Endodermal cell (in vitro differentiated cells): ENCODE data around the gene WNT8A. TPM values are rescaled to one million over a fixed set of nuclear protein-coding genes. Genes with fewer than 3 reads are reported as not detected.
"Not testable (repeated sequence)": the region's sequence is repeated elsewhere in the genome, so short reads cannot be mapped to it uniquely, and the experiment has no call there.

Source experiments
- DNase-seq: peaks from one replicate; pipeline ENCODE4 v3.0.0-alpha.2; 2017
- H3K27ac ChIP-seq: 2 replicates; pipeline ENCODE4 v1.5.1; 2013; ENCODE audit warnings: mild to moderate bottlenecking, low read depth, low read length, moderate library complexity
- H3K27me3 ChIP-seq: 2 replicates; pipeline ENCODE4 v1.6.1; 2013; ENCODE audit warnings: mild to moderate bottlenecking, low read length, moderate library complexity; ENCODE audit not compliant: insufficient read depth, control insufficient read depth, poor library complexity, severe bottlenecking
- H3K36me3 ChIP-seq: 2 replicates; pipeline ENCODE4 v1.7.0; 2013; ENCODE audit warnings: mild to moderate bottlenecking, low read length, moderate library complexity; ENCODE audit not compliant: control insufficient read depth, insufficient read depth
- H3K4me1 ChIP-seq: one replicate; pipeline ENCODE4 v1.7.0; 2013; ENCODE audit warnings: low read length; ENCODE audit not compliant: control insufficient read depth, insufficient read depth
- H3K4me3 ChIP-seq: 2 replicates; pipeline ENCODE4 v1.5.1; 2013; ENCODE audit warnings: mild to moderate bottlenecking, low read length, moderate library complexity
- H3K9ac ChIP-seq: 2 replicates; pipeline ENCODE4 v1.6.1; 2013; ENCODE audit warnings: mild to moderate bottlenecking, low read length, moderate library complexity; ENCODE audit not compliant: poor library complexity, severe bottlenecking; ENCODE audit errors: extremely low read depth
- H3K9me3 ChIP-seq: 2 replicates; pipeline ENCODE4 v1.6.1; 2013; ENCODE audit warnings: mild to moderate bottlenecking, low read length, moderate library complexity; ENCODE audit not compliant: control insufficient read depth
- H3K27ac Mint-ChIP-seq: 2 replicates; pipeline ENCODE4 v1.8.0; 2020; ENCODE audit warnings: mixed read lengths
- H3K27me3 Mint-ChIP-seq: 2 replicates; pipeline ENCODE4 v1.8.0; 2021; ENCODE audit warnings: mild to moderate bottlenecking, mixed read lengths; ENCODE audit not compliant: insufficient read depth
- H3K36me3 Mint-ChIP-seq: 2 replicates; pipeline ENCODE4 v1.8.0; 2020; ENCODE audit warnings: low read depth, mixed read lengths
- H3K4me1 Mint-ChIP-seq: 2 replicates; pipeline ENCODE4 v1.8.0; 2020; ENCODE audit warnings: mixed read lengths
- H3K4me3 Mint-ChIP-seq: 2 replicates; pipeline ENCODE4 v1.8.0; 2020; ENCODE audit warnings: mild to moderate bottlenecking, moderate library complexity, mixed read lengths
- H3K9me3 Mint-ChIP-seq: 2 replicates; pipeline ENCODE4 v1.8.0; 2020; ENCODE audit warnings: mild to moderate bottlenecking, mixed read lengths
- CTCF ChIP-seq: fragments of 200-600 bp; sonication (generic); conservative IDR thresholded peaks from 2 replicates; pipeline ENCODE4 v1.5.0; 2021; ENCODE audit warnings: antibody characterized with exemption, mild to moderate bottlenecking
- WGBS, 2 experiments: methylation state at CpG; one replicate each; pipeline versions ENCODE4 v1.1.5 to v1.1.7; 2013; ENCODE audit warnings: missing lambda C conversion rate in 2 of 2, mixed read lengths in 1 of 2; ENCODE audit not compliant: insufficient coverage in 1 of 2, insufficient read length in 1 of 2; 5-methylcytosine and 5-hydroxymethylcytosine counted together
- total RNA-seq, 2 donors: library from RNA; stranded (reverse); fragmentation: NEBNext Ultra II Directional in 1 of 2; extraction: Animal tissue kit (Norgen Biotek cat#: 25700) in 1 of 2; gene quantifications; 2 replicates in 1 of 2; 3 replicates in 1 of 2; pipeline ENCODE4 v1.2.1, GENCODE V29; 2021

Gene WNT8A
- total RNA-seq, 2 donors from 2014 or later: 0.49 to 2.2 TPM

- no peak overlapping the region for H3K27ac Mint-ChIP-seq
- H3K27me3 Mint-ChIP-seq: peaks cover 49% of the 10 kb centered on the region
- no peaks in the 10 kb centered on the region for H3K9me3 Mint-ChIP-seq
- H3K4me1 Mint-ChIP-seq: no peaks in the 10 kb centered on the region
- no peak for TF ChIP-seq CTCF
- H3K36me3 ChIP-seq: no peaks in the 10 kb centered on the region
- no peak overlapping the region for H3K4me3 ChIP-seq
- H3K9me3 ChIP-seq: no peaks in the 10 kb centered on the region
- no peak overlapping the region for H3K27ac ChIP-seq
- WGBS, 2 experiments: 83 to 95% methylated on average over 7 to 9 of the region's 9 CpGs
- no peak overlapping the region for H3K4me3 Mint-ChIP-seq
- no peak for DNase-seq
- H3K9ac ChIP-seq: no peak overlapping the region
- H3K36me3 Mint-ChIP-seq: no peaks in the 10 kb centered on the region
- H3K4me1 ChIP-seq: no peaks in the 10 kb centered on the region
- peaks cover 34% of the 10 kb centered on the region for H3K27me3 ChIP-seq
Measured at GRCh38 chr5:138051441-138052296, 32.2 kb upstream of the WNT8A start.

GRCh38 chr5:138052718-138053117 lies 31.1 kb upstream of the WNT8A start:
- 96 to 100% methylated on average over 1 of the region's 1 CpG for WGBS, 2 experiments
- not testable (repeated sequence) for H3K9me3 Mint-ChIP-seq, H3K36me3 ChIP-seq, H3K27ac ChIP-seq, H3K4me3 Mint-ChIP-seq, H3K4me3 ChIP-seq, H3K4me1 ChIP-seq, H3K9me3 ChIP-seq, H3K4me1 Mint-ChIP-seq, H3K27ac Mint-ChIP-seq, H3K9ac ChIP-seq, H3K36me3 Mint-ChIP-seq, DNase-seq
- H3K27me3 ChIP-seq: peaks cover 45% of the 10 kb centered on the region
- H3K27me3 Mint-ChIP-seq: peaks cover 59% of the 10 kb centered on the region

DNA sequence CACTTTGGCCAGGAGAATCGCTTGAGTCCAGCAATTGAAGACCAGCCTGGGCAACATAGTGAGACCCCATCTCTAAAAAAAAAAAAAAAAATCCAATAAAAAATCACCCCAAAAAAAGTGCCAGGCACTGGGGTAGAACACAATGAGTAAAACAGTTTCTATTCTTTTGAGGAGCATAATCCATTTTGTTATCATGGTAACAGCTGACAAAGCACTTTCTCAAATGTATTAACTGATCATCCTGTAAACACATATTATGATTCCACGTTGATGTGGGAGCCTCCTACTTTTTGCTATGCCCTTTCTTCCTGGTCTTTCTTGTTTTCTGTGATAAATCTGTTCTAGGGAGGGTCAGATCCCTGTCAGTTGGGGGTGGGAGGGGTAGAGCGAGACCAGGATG lies 30.3 kb upstream of the WNT8A start:
- Mint-ChIP-seq H3K4me1 (no peaks in the 10 kb centered on the region), H3K36me3 (no peaks in the 10 kb centered on the region), H3K27ac (no peak overlapping the region), H3K27me3 (peaks cover 67% of the 10 kb centered on the region), H3K4me3 (no peak overlapping the region), H3K9me3 (no peaks in the 10 kb centered on the region)
- Histone ChIP-seq H3K9ac (no peak overlapping the region), H3K4me3 (no peak overlapping the region), H3K4me1 (no peaks in the 10 kb centered on the region), H3K27me3 (peaks cover 53% of the 10 kb centered on the region), H3K27ac (no peak overlapping the region), H3K9me3 (no peaks in the 10 kb centered on the region), H3K36me3 (no peaks in the 10 kb centered on the region)
- peak; percentile 32 for DNase-seq
- WGBS, 2 experiments: 88 to 93% methylated on average over 3 of the region's 3 CpGs
- no peak for TF ChIP-seq CTCF
